Measurements from ENCODE around the gene SNW1. TPM values are rescaled to one million over a fixed set of nuclear protein-coding genes. Genes with fewer than 3 reads are reported as not detected.
"Not testable (repeated sequence)": the region's sequence is repeated elsewhere in the genome, so short reads cannot be mapped to it uniquely, and the experiment has no call there.

The SNW1 gene
- total RNA-seq, 2 donors from 2014 or later, result 40.9 to 47.5 TPM

DNA sequence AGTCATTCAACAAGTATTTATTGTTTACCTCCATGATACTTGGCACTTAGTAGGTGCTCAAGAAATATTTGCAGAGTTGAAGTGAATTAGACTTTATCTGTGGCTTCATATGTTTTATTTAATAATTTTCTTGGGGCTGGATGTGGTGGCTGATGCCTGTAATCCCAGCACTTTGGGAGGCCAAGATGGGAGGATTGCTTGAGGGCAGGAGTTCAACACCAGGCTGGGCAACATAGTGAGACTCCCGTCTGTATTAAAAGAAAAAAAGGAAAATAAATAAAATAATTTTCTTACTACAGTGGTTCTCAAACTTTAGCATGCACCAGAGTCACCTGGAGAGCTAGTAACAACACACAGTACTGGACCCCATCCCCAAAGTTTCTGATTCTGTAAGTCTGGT, 39.9 kb upstream of the SNW1 start:
- TF ChIP-seq CTCF (IDR thresholded peaks at IDR 0.05), result no peak
- no peaks in the 10 kb centered on the region for H3K27me3 ChIP-seq (replicated peaks; ENCODE audit: insufficient read depth)
- peak overlapping the region; percentile 76 to 84 for H3K27ac ChIP-seq
- H3K4me1 ChIP-seq (ENCODE audit: control insufficient read depth in 1 of 2, low read depth in 2 of 2), result peaks cover 0 to 4% of the 10 kb centered on the region in 2 donors
- H3K4me3 ChIP-seq, result peak overlapping the region; percentile 91
- no peak for ATAC-seq (ENCODE audit: insufficient number of reproducible peaks, low FRiP score, low read depth)
- H3K9me3 ChIP-seq, result no peaks in the 10 kb centered on the region
- no peaks in the 10 kb centered on the region for H3K36me3 ChIP-seq
- no peak for DNase-seq (ENCODE audit: low spot score)

GRCh38 chr14:77799863-77800730, 39.1 kb upstream of the SNW1 start, which contains the start of gene ADCK1:
ADCK1 (plus strand) TSS chr14:77800109; CDS start chr14:77818979, 18,870 bp downstream.
- Histone ChIP-seq H3K27ac (peak within 1 kb of the TSS; percentile 76 to 84), H3K4me1 (ENCODE audit: control insufficient read depth in 1 of 2, low read depth in 2 of 2) (peaks cover 0 to 4% of the 10 kb centered on the region in 2 donors), H3K4me3 (peak within 1 kb of the TSS; percentile 91), H3K36me3 (no peaks in the 10 kb centered on the region), H3K27me3 (replicated peaks; ENCODE audit: insufficient read depth) (no peaks in the 10 kb centered on the region), H3K9me3 (no peaks in the 10 kb centered on the region)
- DNase-seq (ENCODE audit: low spot score) (peak; percentile 83), ATAC-seq (ENCODE audit: insufficient number of reproducible peaks, low FRiP score, low read depth) (peak; percentile 85)
- TF ChIP-seq CTCF (IDR thresholded peaks at IDR 0.05), result peak; percentile 42

GRCh38 chr14:77799456-77799855, 38.5 kb upstream of the SNW1 start:
- not testable (repeated sequence) for H3K27me3 ChIP-seq (replicated peaks; ENCODE audit: insufficient read depth); H3K36me3 ChIP-seq; H3K9me3 ChIP-seq; DNase-seq (ENCODE audit: low spot score); ATAC-seq (ENCODE audit: insufficient number of reproducible peaks, low FRiP score, low read depth); H3K4me1 ChIP-seq (ENCODE audit: control insufficient read depth in 1 of 2, low read depth in 2 of 2)
- H3K4me3 ChIP-seq, result peak overlapping the region; percentile 91
- peak overlapping the region; percentile 76 to 84 for H3K27ac ChIP-seq

- Histone ChIP-seq H3K4me1 (ENCODE audit: control insufficient read depth in 1 of 2, low read depth in 2 of 2) (peaks cover 0 to 4% of the 10 kb centered on the region in 2 donors), H3K4me3 (no peak overlapping the region), H3K9me3 (no peaks in the 10 kb centered on the region), H3K27ac (no peak overlapping the region), H3K27me3 (replicated peaks; ENCODE audit: insufficient read depth) (no peaks in the 10 kb centered on the region), H3K36me3 (no peaks in the 10 kb centered on the region)
- ATAC-seq (ENCODE audit: insufficient number of reproducible peaks, low FRiP score, low read depth) (no peak), DNase-seq (ENCODE audit: low spot score) (no peak)
- no peak for TF ChIP-seq CTCF (IDR thresholded peaks at IDR 0.05)
Observed at GRCh38 chr14:77794357-77794756, 33.4 kb upstream of the SNW1 start.

DNA sequence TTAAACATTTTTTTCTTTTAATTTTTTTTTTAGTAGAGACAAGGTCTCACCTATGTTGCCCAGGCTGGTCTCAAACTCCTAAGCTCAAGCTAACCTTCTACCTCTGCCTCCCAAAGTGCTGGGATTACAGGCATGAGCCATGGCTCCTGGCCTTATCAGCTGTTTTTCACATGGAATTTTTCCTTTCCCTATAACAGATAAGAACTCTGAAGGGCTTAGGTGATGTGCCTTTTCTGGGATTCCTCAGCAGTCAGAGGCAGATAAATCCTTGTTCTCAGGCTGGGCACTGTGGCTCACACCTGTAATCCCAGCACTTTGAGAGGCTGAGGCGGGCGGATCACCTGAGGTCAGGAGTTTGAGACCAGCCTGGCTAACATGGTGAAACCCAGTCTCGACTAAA, 32.3 kb upstream of the SNW1 start:
- H3K27me3 ChIP-seq (replicated peaks; ENCODE audit: insufficient read depth); DNase-seq (ENCODE audit: low spot score); H3K27ac ChIP-seq; H3K4me1 ChIP-seq (ENCODE audit: control insufficient read depth in 1 of 2, low read depth in 2 of 2); H3K9me3 ChIP-seq; H3K4me3 ChIP-seq; H3K36me3 ChIP-seq; ATAC-seq (ENCODE audit: insufficient number of reproducible peaks, low FRiP score, low read depth): not testable (repeated sequence)

- H3K4me3 ChIP-seq, result no peak overlapping the region
- H3K27ac ChIP-seq, result no peak overlapping the region
- no peak for DNase-seq (ENCODE audit: low spot score)
- ATAC-seq (ENCODE audit: insufficient number of reproducible peaks, low FRiP score, low read depth), result no peak
- TF ChIP-seq CTCF (IDR thresholded peaks at IDR 0.05), result no peak
- no peaks in the 10 kb centered on the region for H3K9me3 ChIP-seq
- peaks cover 0 to 4% of the 10 kb centered on the region in 2 donors for H3K4me1 ChIP-seq (ENCODE audit: control insufficient read depth in 1 of 2, low read depth in 2 of 2)
- H3K36me3 ChIP-seq, result no peaks in the 10 kb centered on the region
- no peaks in the 10 kb centered on the region for H3K27me3 ChIP-seq (replicated peaks; ENCODE audit: insufficient read depth)
Observed at GRCh38 chr14:77791225-77791600, 30.3 kb upstream of the SNW1 start.

Data from thoracic aorta (tissue), 2 donors.